ENCODE data around the gene GPR82. TPM values are rescaled to one million over a fixed set of nuclear protein-coding genes. Genes with fewer than 3 reads are reported as not detected.

The GPR82 gene
- total RNA-seq, 1 experiment from 2014 or later: not detected

DNA sequence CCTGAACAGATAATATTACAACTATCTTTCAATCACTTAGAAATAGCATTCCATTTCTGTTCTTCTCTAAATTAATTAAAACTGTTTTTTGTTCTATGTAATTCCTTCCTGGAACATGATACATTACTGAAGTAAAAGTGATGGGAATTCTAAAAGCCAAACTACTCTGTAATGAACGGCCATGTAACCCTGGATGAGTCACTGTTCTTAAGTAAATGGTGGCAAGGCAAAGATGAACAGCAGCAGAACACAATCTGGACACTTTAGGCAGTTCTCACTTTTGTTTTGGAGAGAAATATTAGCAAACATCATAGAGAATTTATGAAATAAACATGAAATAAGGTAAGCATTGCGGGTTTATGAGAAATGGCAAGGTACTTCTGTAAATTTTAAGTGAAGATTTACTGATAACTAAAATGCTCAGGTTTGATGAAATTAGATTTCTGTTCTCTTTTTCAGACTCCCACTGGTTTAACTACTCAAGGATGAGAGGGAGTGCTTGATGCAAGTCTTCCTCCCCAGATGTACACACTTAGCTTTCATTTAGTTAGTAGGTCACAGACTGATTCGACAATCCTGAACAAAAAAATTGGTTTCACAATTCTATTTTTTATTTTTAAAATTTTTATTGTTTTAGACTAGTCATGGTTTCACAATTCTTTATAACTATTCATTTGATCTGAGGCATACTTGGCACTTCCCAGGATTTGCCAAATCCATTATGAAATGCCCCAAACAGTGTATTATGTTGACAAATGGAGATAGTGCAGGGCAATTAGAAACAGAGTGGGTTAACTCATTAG is 964 bp upstream of the GPR82 start:
- no peak overlapping the region for H3K4me3 ChIP-seq (replicated peaks in 1 of 2; ENCODE audit: low read depth in 1 of 2, low read length in 2 of 2)
- ATAC-seq: no peak
- POLR2A ChIA-PET: no interaction called here
- DNase-seq (ENCODE audit: low read depth, low spot score): no peak
- RAD21 ChIA-PET (ENCODE audit: low non-redundant PET in 1 of 2, low total read pairs in 2 of 2, uncharacterized antibody in 2 of 2, unreplicated experiment in 2 of 2): no interaction called here
- H4K20me1 ChIP-seq (ENCODE audit: insufficient read depth): no peaks in the 10 kb centered on the region
- no TSS peak for BruUV-seq (replicated peaks)
- intact Hi-C loops (cut with micrococcal nuclease): no loop called here
- no peak overlapping the region for H3K9ac ChIP-seq (ENCODE audit: low read length)
- H3K27me3 ChIP-seq (ENCODE audit: insufficient read depth, low read length): no peaks in the 10 kb centered on the region
- H3K9me3 ChIP-seq (ENCODE audit: control insufficient read depth in 1 of 2, insufficient read depth in 1 of 2, low read depth in 1 of 2, low read length in 2 of 2): no peaks in the 10 kb centered on the region
- H2AFZ ChIP-seq (ENCODE audit: low read depth, low read length, poor library complexity, severe bottlenecking): no peak overlapping the region
- H3K36me3 ChIP-seq (ENCODE audit: control insufficient read depth in 1 of 2, insufficient read depth in 2 of 2, low read length in 2 of 2): no peaks in the 10 kb centered on the region
- H3K9me2 ChIP-seq (ENCODE audit: insufficient read depth): no peaks in the 10 kb centered on the region
- no peaks in the 10 kb centered on the region for H3K79me2 ChIP-seq (ENCODE audit: insufficient read depth, low read length)
- CTCF ChIA-PET: no interaction called here
- no peak overlapping the region for H3K4me2 ChIP-seq (ENCODE audit: low read length)
- no peak overlapping the region for H3K27ac ChIP-seq (ENCODE audit: low read depth, low read length)
- H3K4me1 ChIP-seq (ENCODE audit: control insufficient read depth in 1 of 2, insufficient read depth in 2 of 2, low read length in 2 of 2): no peaks in the 10 kb centered on the region
- no peak for TF ChIP-seq EGR1 (IDR thresholded peaks at IDR 0.05; ENCODE audit: low read depth)
- no peak for TF ChIP-seq JUND (IDR thresholded peaks at IDR 0.05)
- TF ChIP-seq SIN3A (IDR thresholded peaks at IDR 0.05; ENCODE audit: low read depth): no peak
- TF ChIP-seq ELF1 (IDR thresholded peaks at IDR 0.05; ENCODE audit: borderline replicate concordance, low read depth): no peak
- TF ChIP-seq REST (IDR thresholded peaks at IDR 0.05; ENCODE audit: low read depth): no peak
- TF ChIP-seq SRF (IDR thresholded peaks at IDR 0.05; ENCODE audit: low read depth): no peak
- TF ChIP-seq FOSL1 (IDR thresholded peaks at IDR 0.05; ENCODE audit: low read depth): no peak
- no peak for TF ChIP-seq RAD21 (IDR thresholded peaks at IDR 0.05; ENCODE audit: low read depth)
- TF ChIP-seq EZH2 (IDR thresholded peaks at IDR 0.05): no peak
- TF ChIP-seq POLR2A (IDR thresholded peaks at IDR 0.05; ENCODE audit: borderline replicate concordance, extremely low read depth, insufficient read depth, insufficient read length): no peak
- no peak for TF ChIP-seq TCF7L2 (IDR thresholded peaks at IDR 0.05; ENCODE audit: borderline replicate concordance, extremely low read depth, insufficient read depth, insufficient read length)
- no peak for TF ChIP-seq POLR2AphosphoS5 (IDR thresholded peaks at IDR 0.05; ENCODE audit: low read depth, low read length)
- no peak for TF ChIP-seq ZFX (IDR thresholded peaks at IDR 0.05)
- TF ChIP-seq, protein P1, sequence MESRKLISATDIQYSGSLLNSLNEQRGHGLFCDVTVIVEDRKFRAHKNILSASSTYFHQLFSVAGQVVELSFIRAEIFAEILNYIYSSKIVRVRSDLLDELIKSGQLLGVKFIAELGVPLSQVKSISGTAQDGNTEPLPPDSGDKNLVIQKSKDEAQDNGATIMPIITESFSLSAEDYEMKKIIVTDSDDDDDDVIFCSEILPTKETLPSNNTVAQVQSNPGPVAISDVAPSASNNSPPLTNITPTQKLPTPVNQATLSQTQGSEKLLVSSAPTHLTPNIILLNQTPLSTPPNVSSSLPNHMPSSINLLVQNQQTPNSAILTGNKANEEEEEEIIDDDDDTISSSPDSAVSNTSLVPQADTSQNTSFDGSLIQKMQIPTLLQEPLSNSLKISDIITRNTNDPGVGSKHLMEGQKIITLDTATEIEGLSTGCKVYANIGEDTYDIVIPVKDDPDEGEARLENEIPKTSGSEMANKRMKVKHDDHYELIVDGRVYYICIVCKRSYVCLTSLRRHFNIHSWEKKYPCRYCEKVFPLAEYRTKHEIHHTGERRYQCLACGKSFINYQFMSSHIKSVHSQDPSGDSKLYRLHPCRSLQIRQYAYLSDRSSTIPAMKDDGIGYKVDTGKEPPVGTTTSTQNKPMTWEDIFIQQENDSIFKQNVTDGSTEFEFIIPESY (IDR thresholded peaks at IDR 0.05; ENCODE audit: extremely low read depth, insufficient replicate concordance, low read length): no peak
- TF ChIP-seq MAX (IDR thresholded peaks at IDR 0.05): no peak
